Lower leg skin (tissue), 4 donors: ENCODE measurements around the gene GIGYF2. TPM values are rescaled to one million over a fixed set of nuclear protein-coding genes. Genes with fewer than 3 reads are reported as not detected.
A peak's percentile ranks its signal among the peaks of the same experiment; 100 is the strongest.

ENCODE experiments used
- DNase-seq, 2 donors: peaks; one replicate each; pipeline ENCODE4 v3.0.0-alpha.2; 2019; ENCODE audit warnings: low spot score in 2 of 2
- H3K4me3 ChIP-seq: fragments of 200-600 bp; sonication (generic); 2 replicates; pipeline ENCODE4 v1.5.1; 2017; ENCODE audit warnings: mild to moderate bottlenecking, low read depth; ENCODE audit not compliant: poor library complexity, severe bottlenecking
- CTCF ChIP-seq, 3 donors: fragments of 450-650 bp; IDR thresholded peaks; one replicate each; pipeline ENCODE4 v1.5.1; 2016; ENCODE audit warnings: antibody characterized with exemption in 3 of 3, mild to moderate bottlenecking in 3 of 3, moderate library complexity in 2 of 3
- POLR2A ChIP-seq, 2 donors: fragments of 450-650 bp; IDR thresholded peaks; one replicate each; pipeline ENCODE4 v1.6.1; 2016 to 2017; ENCODE audit warnings: antibody characterized with exemption in 2 of 2, mild to moderate bottlenecking in 1 of 2, moderate library complexity in 1 of 2
- WGBS, 2 donors: methylation state at CpG; one replicate each; pipeline ENCODE4 v1.1.5; 2018; 5-methylcytosine and 5-hydroxymethylcytosine counted together
- intact Hi-C: fragments of 100-400 bp; cut with DNase I; formaldehyde crosslinking; loops from one replicate; pipeline ENCODE4 v1.15.0; 2023; ENCODE audit warnings: low total_unique reads
- total RNA-seq, 4 donors: library from RNA; depleted of rRNA; stranded (reverse); fragments of >200 nt; gene quantifications; one replicate each; pipeline ENCODE4 v1.1.0, GENCODE V29; 2016

The GIGYF2 gene
- total RNA-seq, 4 donors from 2014 or later: 57.7 to 78.4 (median 72.5) TPM

GRCh38 chr2:232894251-232894650, 197.1 kb downstream of the GIGYF2 start:
- H3K4me3 ChIP-seq: no peak overlapping the region
- no peak for TF ChIP-seq POLR2A (IDR thresholded peaks at IDR 0.05)
- TF ChIP-seq CTCF (IDR thresholded peaks at IDR 0.05): no peak
- no peak for DNase-seq
- 72 to 92% methylated on average over 7 to 9 of the region's 9 CpGs for WGBS, 2 donors
- intact Hi-C loops: no loop called here

- WGBS, 2 donors: 88 to 94% methylated on average over 18 to 19 of the region's 19 CpGs
- DNase-seq: no peak
- TF ChIP-seq POLR2A (IDR thresholded peaks at IDR 0.05): no peak
- no peak for TF ChIP-seq CTCF (IDR thresholded peaks at IDR 0.05)
- H3K4me3 ChIP-seq: no peak overlapping the region
- intact Hi-C loops: no loop called here
These were observed 197.6 kb downstream of the GIGYF2 start for GRCh38 chr2:232894746-232895145.

DNA sequence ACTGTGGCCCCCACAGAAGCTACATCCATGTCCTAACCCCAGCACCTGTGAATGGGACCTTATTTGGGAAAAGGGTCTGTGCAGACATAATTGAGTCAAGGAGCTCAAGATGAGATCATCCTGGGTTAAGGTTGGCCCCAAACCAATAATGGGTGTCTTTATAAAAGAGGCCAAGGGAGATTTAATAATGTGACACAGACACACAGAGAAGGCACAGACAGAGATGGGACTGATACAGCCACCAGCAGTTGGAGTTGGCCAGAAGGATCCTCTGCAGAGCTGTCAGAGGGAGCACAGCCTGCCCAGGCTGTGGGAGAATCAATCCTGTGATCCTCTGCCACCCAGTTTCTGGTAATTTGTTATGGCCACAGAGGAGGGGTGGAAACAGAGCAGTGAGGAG, 199.0 kb downstream of the GIGYF2 start:
- DNase-seq: no peak
- intact Hi-C loops: no loop called here
- H3K4me3 ChIP-seq: no peak overlapping the region
- TF ChIP-seq POLR2A (IDR thresholded peaks at IDR 0.05) (no peak), CTCF (IDR thresholded peaks at IDR 0.05) (no peak)

- no peak for TF ChIP-seq POLR2A (IDR thresholded peaks at IDR 0.05)
- no peak for TF ChIP-seq CTCF (IDR thresholded peaks at IDR 0.05)
- 88 to 91% methylated on average over 8 to 9 of the region's 9 CpGs for WGBS, 2 donors
- no peak for DNase-seq
These were observed 199.8 kb downstream of the GIGYF2 start for GRCh38 chr2:232896720-232897597.

GRCh38 chr2:232897598-232898408, 200.7 kb downstream of the GIGYF2 start:
- intact Hi-C loops: no loop called here
- H3K4me3 ChIP-seq: no peak overlapping the region
- TF ChIP-seq POLR2A (IDR thresholded peaks at IDR 0.05) (no peak), CTCF (IDR thresholded peaks at IDR 0.05) (no peak)
- peak in 1 of 2 donors; percentile 53 for DNase-seq
- 90 to 91% methylated on average over 23 to 24 of the region's 24 CpGs for WGBS, 2 donors

More at GRCh38 chr2:232896720-232897597, 199.8 kb downstream of the GIGYF2 start:
- H3K4me3 ChIP-seq: no peak overlapping the region
- intact Hi-C loops: no loop called here
